Type B pancreatic cell (in vitro differentiated cells): ENCODE results near the gene FMNL2. TPM values are rescaled to one million over a fixed set of nuclear protein-coding genes. Genes with fewer than 3 reads are reported as not detected.

ENCODE experiments used
- DNase-seq: peaks from one replicate; pipeline ENCODE4 v3.0.0; 2021; ENCODE audit warnings: mixed read lengths; ENCODE audit not compliant: unreplicated experiment; ENCODE audit errors: extremely low spot score
- H3K27ac Mint-ChIP-seq: 2 replicates; pipeline ENCODE4 v1.8.0; 2021; ENCODE audit warnings: mild to moderate bottlenecking, mixed read lengths
- H3K27me3 Mint-ChIP-seq: 2 replicates; pipeline ENCODE4 v1.8.0; 2021; ENCODE audit warnings: mixed read lengths
- H3K36me3 Mint-ChIP-seq: 2 replicates; pipeline ENCODE4 v1.8.0; 2021; ENCODE audit warnings: mixed read lengths
- H3K4me1 Mint-ChIP-seq: one replicate; pipeline ENCODE4 v1.8.0; 2021; ENCODE audit warnings: mixed read lengths; ENCODE audit not compliant: unreplicated experiment
- H3K4me3 Mint-ChIP-seq: 2 replicates; pipeline ENCODE4 v1.8.0; 2021; ENCODE audit warnings: mild to moderate bottlenecking, mixed read lengths
- H3K9me3 Mint-ChIP-seq: 2 replicates; pipeline ENCODE4 v1.8.0; 2021; ENCODE audit warnings: mixed read lengths
- CTCF ChIP-seq: fragments of 200-600 bp; sonication (generic); conservative IDR thresholded peaks from 2 replicates; pipeline ENCODE4 v1.5.0; 2021; ENCODE audit warnings: antibody characterized with exemption, mild to moderate bottlenecking
- total RNA-seq: library from RNA; stranded (reverse); gene quantifications from 2 replicates; pipeline ENCODE4 v1.2.1, GENCODE V29; 2021; ENCODE audit warnings: low replicate concordance

Gene FMNL2
- total RNA-seq, 1 donor from 2014 or later = 62.1 TPM

DNA sequence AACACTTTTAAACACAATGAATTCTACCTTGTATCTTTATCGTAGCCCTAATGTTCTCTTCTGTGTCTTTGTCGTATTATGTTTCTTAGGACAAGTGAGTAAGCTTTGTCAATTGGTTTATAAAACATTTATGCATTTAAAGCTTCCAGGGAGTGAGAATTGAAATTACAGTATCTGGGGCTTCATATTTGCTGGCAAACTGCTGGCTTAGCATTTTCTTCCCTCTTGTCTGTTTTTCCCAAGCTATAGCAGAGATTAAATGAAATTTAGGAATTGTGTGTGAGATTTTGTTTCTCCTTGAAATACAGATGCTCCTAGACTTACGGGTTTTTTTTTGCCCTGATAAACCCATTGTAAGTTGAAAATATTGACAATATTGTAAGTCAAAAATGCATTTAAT lies 73.3 kb downstream of the FMNL2 start:
- DNase-seq = no peak
- no peak for TF ChIP-seq CTCF
- Mint-ChIP-seq H3K9me3 (peaks cover 4% of the 10 kb centered on the region), H3K36me3 (no peaks in the 10 kb centered on the region), H3K4me1 (peaks cover 61% of the 10 kb centered on the region), H3K27me3 (no peaks in the 10 kb centered on the region), H3K4me3 (no peak overlapping the region), H3K27ac (peak overlapping the region; percentile 65)

DNA sequence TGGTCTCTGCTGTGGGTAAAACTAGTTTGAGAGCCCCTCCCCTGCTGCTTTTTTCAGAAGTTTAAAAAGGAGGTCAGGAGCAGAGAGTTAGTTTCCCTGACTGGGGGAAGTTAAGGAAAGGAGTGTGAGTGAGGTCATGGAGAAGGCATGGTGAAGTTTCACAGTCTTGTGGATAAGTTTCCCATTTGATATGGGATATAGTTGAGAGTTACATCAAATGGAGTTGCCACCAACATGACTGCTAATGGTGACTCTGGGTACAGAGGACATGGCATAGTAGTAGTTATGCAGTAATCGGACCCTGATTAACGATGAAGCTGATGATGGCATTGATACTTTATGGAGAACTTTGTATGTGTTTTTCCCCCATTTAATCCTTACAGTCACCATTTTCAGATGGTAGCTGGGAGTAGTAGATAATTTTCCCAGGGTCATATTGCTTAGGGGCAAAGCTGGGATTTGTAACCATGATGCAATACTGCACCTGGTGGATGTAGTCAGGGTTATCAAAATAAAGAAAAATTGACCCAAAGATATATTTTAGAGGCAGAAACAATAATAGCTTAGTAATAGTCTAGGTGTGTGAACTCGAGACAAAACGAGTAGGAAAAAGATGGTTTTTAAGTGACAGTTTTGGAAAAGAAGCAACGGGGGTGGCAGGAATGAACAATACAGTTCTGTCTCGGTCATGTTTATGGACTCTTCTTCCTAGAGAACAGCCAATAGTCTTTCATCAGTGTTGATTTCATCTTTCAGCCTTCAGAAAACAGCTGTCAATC lies 74.6 kb downstream of the FMNL2 start:
- H3K9me3 Mint-ChIP-seq = peaks cover 6% of the 10 kb centered on the region
- no peak for DNase-seq
- no peak overlapping the region for H3K4me3 Mint-ChIP-seq
- TF ChIP-seq CTCF = no peak
- peaks cover 61% of the 10 kb centered on the region for H3K4me1 Mint-ChIP-seq
- no peaks in the 10 kb centered on the region for H3K27me3 Mint-ChIP-seq
- no peak overlapping the region for H3K27ac Mint-ChIP-seq
- no peaks in the 10 kb centered on the region for H3K36me3 Mint-ChIP-seq

DNA sequence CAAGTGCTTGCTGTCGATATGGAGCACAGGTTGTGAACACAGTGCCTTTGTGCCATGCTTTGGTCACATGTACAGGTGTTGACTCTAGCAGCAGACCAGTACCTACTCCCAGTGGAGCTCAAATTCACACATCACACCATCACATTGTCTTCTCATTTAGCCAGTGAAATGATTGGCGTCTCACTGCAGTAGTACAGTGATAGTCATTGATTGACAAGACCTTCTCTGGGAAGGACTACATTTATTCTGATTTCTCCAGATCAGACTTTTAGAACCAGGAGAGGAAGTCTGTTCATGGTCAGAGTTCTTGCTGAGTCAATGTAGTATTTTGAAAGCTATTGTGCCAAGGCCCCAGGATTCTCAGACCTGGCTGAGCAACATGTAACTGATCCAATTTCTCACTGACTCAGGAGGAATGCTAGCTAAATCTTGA lies 75.2 kb downstream of the FMNL2 start:
- Mint-ChIP-seq H3K4me1 (peaks cover 62% of the 10 kb centered on the region), H3K27ac (no peak overlapping the region), H3K4me3 (no peak overlapping the region), H3K27me3 (no peaks in the 10 kb centered on the region), H3K9me3 (peaks cover 8% of the 10 kb centered on the region), H3K36me3 (no peaks in the 10 kb centered on the region)
- no peak for TF ChIP-seq CTCF
- no peak for DNase-seq

DNA sequence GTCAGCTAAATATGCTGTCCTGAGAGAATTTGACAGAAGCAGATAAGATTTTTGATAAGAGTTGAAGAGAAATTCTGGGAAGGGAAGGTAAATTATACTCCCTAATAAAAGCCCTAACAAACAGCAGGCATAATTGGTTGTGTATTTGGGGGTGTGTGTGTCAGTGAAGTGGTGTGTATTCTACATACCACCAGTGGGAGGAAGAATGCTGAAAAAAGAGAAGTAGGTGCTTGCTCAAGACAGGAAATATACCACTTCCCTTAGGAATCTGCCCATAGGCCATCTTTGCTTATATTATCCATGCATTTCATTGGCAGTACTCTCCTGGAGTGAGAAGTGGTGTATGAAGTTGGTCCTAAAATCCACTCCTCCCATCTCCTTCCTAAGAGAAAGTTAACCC lies 76.2 kb downstream of the FMNL2 start:
- Mint-ChIP-seq H3K4me1 (peaks cover 59% of the 10 kb centered on the region), H3K4me3 (no peak overlapping the region), H3K27ac (no peak overlapping the region), H3K27me3 (no peaks in the 10 kb centered on the region), H3K9me3 (peaks cover 10% of the 10 kb centered on the region), H3K36me3 (peaks cover 3% of the 10 kb centered on the region)
- no peak for DNase-seq
- no peak for TF ChIP-seq CTCF

DNA sequence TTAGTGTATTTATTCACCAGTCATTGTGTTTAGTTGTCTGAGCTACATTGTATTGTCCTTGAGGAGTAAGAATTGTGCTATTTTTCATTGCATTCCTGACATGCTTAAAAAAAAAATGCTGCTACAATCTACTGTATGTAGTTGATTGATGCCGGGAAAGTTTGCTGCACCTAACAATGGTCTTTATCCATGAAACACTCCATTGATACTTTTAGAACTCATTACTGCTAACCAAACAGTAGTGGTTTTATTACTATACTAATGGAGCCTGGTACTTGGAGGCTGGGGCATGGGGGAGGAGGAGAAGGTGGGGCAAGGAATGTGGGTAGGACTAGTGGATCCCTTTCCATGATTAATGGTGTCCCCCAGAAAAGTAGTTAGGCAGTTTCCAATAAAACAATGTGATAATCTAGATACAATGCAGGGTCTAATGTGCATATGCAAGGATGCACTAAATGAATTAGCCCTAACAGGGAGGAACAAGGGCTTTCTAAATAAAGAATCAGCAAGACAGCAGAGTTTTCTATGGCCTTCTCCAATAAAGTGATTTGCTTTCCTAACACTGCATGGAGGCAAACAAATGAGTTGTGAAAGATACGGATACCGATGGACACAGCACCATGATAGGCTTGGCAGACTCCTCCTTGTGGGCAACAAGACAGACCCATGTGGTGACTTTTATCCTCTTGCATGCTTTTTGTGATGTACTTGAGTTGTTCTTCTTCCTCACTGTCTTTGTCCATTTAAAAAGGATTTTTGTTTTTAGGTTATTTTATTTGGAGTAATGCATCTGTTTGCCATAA lies 78.5 kb downstream of the FMNL2 start:
- no peak for TF ChIP-seq CTCF
- H3K27me3 Mint-ChIP-seq = no peaks in the 10 kb centered on the region
- peak overlapping the region; percentile 84 for H3K27ac Mint-ChIP-seq
- H3K4me1 Mint-ChIP-seq = peaks cover 42% of the 10 kb centered on the region
- peaks cover 6% of the 10 kb centered on the region for H3K36me3 Mint-ChIP-seq
- H3K9me3 Mint-ChIP-seq = peaks cover 10% of the 10 kb centered on the region
- peak overlapping the region; percentile 26 for H3K4me3 Mint-ChIP-seq
- no peak for DNase-seq
